Measurements from ENCODE around the gene AP1B1. TPM values are rescaled to one million over a fixed set of nuclear protein-coding genes. Genes with fewer than 3 reads are reported as not detected.

Gene AP1B1
- total RNA-seq, 6 experiments from 2014 or later, result 89.1 to 101 (median 89.9) TPM

GRCh38 chr22:29337631-29338284 is 50.6 kb downstream of the AP1B1 start:
- DNase-seq, result no peak
- H3K4me3 Mint-ChIP-seq, result no peak overlapping the region
- H3K36me3 Mint-ChIP-seq (ENCODE audit: low read depth), result peaks cover 20% of the 10 kb centered on the region

DNA sequence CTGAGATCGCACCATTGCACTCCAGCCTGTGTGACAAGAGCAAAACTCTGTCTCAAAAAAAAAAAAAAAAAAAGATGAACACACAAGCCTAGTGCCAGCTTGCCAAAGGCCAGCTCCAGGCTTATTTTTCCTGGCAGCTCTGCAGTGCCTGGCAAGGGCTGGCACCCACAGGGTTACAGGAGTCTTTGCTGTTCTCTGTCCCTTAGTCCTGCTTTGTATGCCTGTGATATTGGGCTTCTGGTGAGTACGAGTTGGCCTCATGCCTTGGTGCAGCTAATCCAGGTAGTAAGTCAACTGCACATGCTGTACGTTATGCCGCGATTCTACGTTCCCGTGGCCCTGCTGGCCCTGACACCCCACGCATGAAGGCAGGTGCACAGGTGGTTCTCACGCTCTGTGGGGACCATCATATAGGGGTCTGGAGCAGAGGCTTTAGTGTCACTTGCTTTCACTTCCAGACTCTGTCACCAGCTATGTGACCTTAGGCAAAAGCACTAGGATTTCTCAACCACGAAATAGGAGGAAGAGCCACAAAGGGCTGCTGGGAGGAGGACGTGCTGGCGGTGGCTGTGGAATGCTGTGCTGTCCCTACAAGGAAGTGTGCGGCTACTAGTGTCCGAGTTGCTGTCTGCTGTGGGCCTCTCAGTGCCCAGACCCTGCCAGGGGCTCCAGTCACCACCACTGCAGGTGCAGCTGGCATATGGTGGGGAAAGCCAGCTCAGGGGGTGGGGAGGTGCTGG is 51.4 kb downstream of the AP1B1 start:
- H3K4me1 Mint-ChIP-seq (ENCODE audit: low read depth), result peaks cover 9% of the 10 kb centered on the region; the same call in 1 of the 2 replicates
- H3K9me3 Mint-ChIP-seq, result no peaks in the 10 kb centered on the region
- H3K27ac Mint-ChIP-seq, result no peak overlapping the region
- H3K4me3 Mint-ChIP-seq, result no peak overlapping the region
- H3K36me3 Mint-ChIP-seq (ENCODE audit: low read depth), result peaks cover 20% of the 10 kb centered on the region
- DNase-seq, result no peak
- peaks cover 4% of the 10 kb centered on the region for H3K27me3 Mint-ChIP-seq (ENCODE audit: insufficient read depth)
- TF ChIP-seq CTCF (IDR thresholded peaks at IDR 0.05), result no peak

More at GRCh38 chr22:29337631-29338284, 50.6 kb downstream of the AP1B1 start:
- Mint-ChIP-seq H3K9me3 (no peaks in the 10 kb centered on the region), H3K27ac (no peak overlapping the region; the same call in 1 of the 2 replicates), H3K27me3 (ENCODE audit: insufficient read depth) (peaks cover 2% of the 10 kb centered on the region; the same call in 1 of the 2 replicates), H3K4me1 (ENCODE audit: low read depth) (peaks cover 17% of the 10 kb centered on the region)
- no peak for TF ChIP-seq CTCF (IDR thresholded peaks at IDR 0.05)

GRCh38 chr22:29335656-29336055 is 52.7 kb downstream of the AP1B1 start:
- Mint-ChIP-seq H3K27ac (0 out of 2 replicates have a peak overlapping the region, but pooled peaks have one; percentile 1), H3K27me3 (ENCODE audit: insufficient read depth) (peaks cover 4% of the 10 kb centered on the region), H3K36me3 (ENCODE audit: low read depth) (peaks cover 20% of the 10 kb centered on the region), H3K9me3 (no peaks in the 10 kb centered on the region), H3K4me3 (no peak overlapping the region), H3K4me1 (ENCODE audit: low read depth) (peaks cover 19% of the 10 kb centered on the region)
- TF ChIP-seq CTCF (IDR thresholded peaks at IDR 0.05), result no peak
- no peak for DNase-seq

DNA sequence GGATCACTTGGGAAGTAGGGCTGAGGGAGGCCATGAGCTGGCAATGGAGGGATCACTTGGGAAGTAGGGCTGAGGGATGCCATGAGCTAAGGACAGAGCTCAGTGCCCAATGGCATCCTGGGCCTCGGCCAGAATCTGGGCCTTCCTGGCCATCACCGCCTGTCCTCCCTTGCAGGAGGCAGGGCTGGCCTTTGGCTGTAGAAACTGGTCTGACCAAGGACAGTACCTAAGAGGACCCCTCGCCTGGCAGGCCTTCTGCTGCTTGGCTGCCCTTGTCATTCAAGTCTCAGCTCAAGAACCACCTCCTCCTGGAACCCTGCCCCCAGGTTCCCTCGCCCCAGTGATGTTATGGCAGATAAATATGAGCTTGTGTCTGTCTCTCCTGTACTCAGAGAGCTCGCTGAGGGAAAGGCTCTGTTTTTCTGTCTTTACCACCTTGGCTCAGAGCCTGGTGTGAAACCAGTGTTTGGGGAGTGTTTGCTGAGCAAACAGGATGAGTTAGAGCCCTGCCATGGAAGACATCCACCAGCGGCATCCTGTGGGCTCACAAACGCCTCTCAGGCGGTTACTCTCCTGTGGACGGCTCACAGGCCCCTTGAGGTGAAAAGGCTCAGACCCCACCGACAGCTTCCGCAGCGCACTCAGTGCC is 53.5 kb downstream of the AP1B1 start:
- Mint-ChIP-seq H3K27ac (no peak overlapping the region), H3K36me3 (ENCODE audit: low read depth) (peaks cover 20% of the 10 kb centered on the region), H3K4me3 (no peak overlapping the region), H3K27me3 (ENCODE audit: insufficient read depth) (peaks cover 3% of the 10 kb centered on the region), H3K4me1 (ENCODE audit: low read depth) (peaks cover 22% of the 10 kb centered on the region), H3K9me3 (no peaks in the 10 kb centered on the region)
- TF ChIP-seq CTCF (IDR thresholded peaks at IDR 0.05), result no peak
- no peak for DNase-seq

- Mint-ChIP-seq H3K27ac (no peak overlapping the region), H3K27me3 (ENCODE audit: insufficient read depth) (peaks cover 2% of the 10 kb centered on the region; the same call in 1 of the 2 replicates), H3K4me1 (ENCODE audit: low read depth) (peaks cover 23% of the 10 kb centered on the region), H3K4me3 (no peak overlapping the region), H3K9me3 (no peaks in the 10 kb centered on the region), H3K36me3 (ENCODE audit: low read depth) (peaks cover 14% of the 10 kb centered on the region)
- DNase-seq, result no peak
- no peak for TF ChIP-seq CTCF (IDR thresholded peaks at IDR 0.05)
Measured at GRCh38 chr22:29334148-29334547, 54.2 kb downstream of the AP1B1 start.
